Suprapubic skin (tissue), 4 donors: ENCODE data around the gene KLHL1.

Experiments
- CTCF ChIP-seq, 2 donors: fragments of 200-600 bp in 1 of 2; fragments of 450-650 bp in 1 of 2; sonication (generic) in 1 of 2; IDR thresholded peaks; one replicate each; pipeline ENCODE4 v1.5.1; 2016 to 2019; ENCODE audit warnings: antibody characterized with exemption in 2 of 2, mild to moderate bottlenecking in 1 of 2, moderate library complexity in 1 of 2
- EP300 ChIP-seq: sonication (generic); formaldehyde crosslinking; IDR thresholded peaks from one replicate; pipeline ENCODE4 v1.6.1; 2017; ENCODE audit warnings: antibody characterized with exemption
- POLR2A ChIP-seq, 2 donors: fragments of 450-650 bp; IDR thresholded peaks; one replicate each; pipeline ENCODE4 v1.6.1; 2017; ENCODE audit warnings: antibody characterized with exemption in 2 of 2, mild to moderate bottlenecking in 2 of 2, moderate library complexity in 2 of 2
- POLR2AphosphoS5 ChIP-seq, 3 donors: sonication (generic); formaldehyde crosslinking; IDR thresholded peaks; one replicate each; pipeline ENCODE4 v1.6.1; 2017; ENCODE audit warnings: antibody characterized with exemption in 3 of 3

- no peak for TF ChIP-seq EP300
- TF ChIP-seq CTCF (IDR thresholded peaks at IDR 0.05) = no peak
- no peak for TF ChIP-seq POLR2AphosphoS5 (IDR thresholded peaks at IDR 0.05)
- TF ChIP-seq POLR2A (IDR thresholded peaks at IDR 0.05) = no peak
Measured at GRCh38 chr13:69683921-69684686, 424.1 kb downstream of the KLHL1 start.
